ENCODE measurements around the gene MB.
"Not testable (repeated sequence)": the region's sequence is repeated elsewhere in the genome, so short reads cannot be mapped to it uniquely, and the experiment has no call there.

MB gene

GRCh38 chr22:35634943-35635540, 17.9 kb upstream of the MB start:
- peak; percentile 48 for DNase-seq

- DNase-seq, result no peak
Measured at GRCh38 chr22:35634015-35634414, 16.9 kb upstream of the MB start.

- no peak for DNase-seq
Measured at GRCh38 chr22:35633520-35633919, 16.4 kb upstream of the MB start.

GRCh38 chr22:35632935-35633334, 15.8 kb upstream of the MB start:
- DNase-seq, result no peak

- no peak for DNase-seq
Measured at GRCh38 chr22:35631597-35631996, 14.5 kb upstream of the MB start.

GRCh38 chr22:35630891-35631290, 13.8 kb upstream of the MB start:
- DNase-seq, result no peak

GRCh38 chr22:35630387-35630793, 13.3 kb upstream of the MB start:
- DNase-seq, result no peak

GRCh38 chr22:35629406-35630216, 12.5 kb upstream of the MB start:
- no peak for DNase-seq

- no peak for DNase-seq
Measured at GRCh38 chr22:35628732-35629131, 11.6 kb upstream of the MB start.

GRCh38 chr22:35627267-35628041, 10.3 kb upstream of the MB start:
- no peak for DNase-seq

- DNase-seq, result no peak
Measured at GRCh38 chr22:35625763-35626432, 8.8 kb upstream of the MB start.

- DNase-seq, result no peak
Measured at GRCh38 chr22:35624547-35624946, 7.4 kb upstream of the MB start.

GRCh38 chr22:35623885-35624284, 6.8 kb upstream of the MB start:
- not testable (repeated sequence) for DNase-seq

GRCh38 chr22:35622191-35622913, 5.2 kb upstream of the MB start:
- DNase-seq, result no peak

- no peak for DNase-seq
Measured at GRCh38 chr22:35621451-35621850, 4.3 kb upstream of the MB start.

- no peak for DNase-seq
Measured at GRCh38 chr22:35620624-35621251, 3.6 kb upstream of the MB start.

- no peak for DNase-seq
Measured at GRCh38 chr22:35619336-35620094, 2.4 kb upstream of the MB start.

GRCh38 chr22:35618427-35619223, 1.5 kb upstream of the MB start:
- no peak for DNase-seq

GRCh38 chr22:35616043-35616442, 1.1 kb downstream of the MB start:
- no peak for DNase-seq

GRCh38 chr22:35615156-35615555, 2.0 kb downstream of the MB start:
- no peak for DNase-seq
